Posterior vena cava (tissue), 2 donors: ENCODE measurements around the gene ANKS4B. TPM values are rescaled to one million over a fixed set of nuclear protein-coding genes. Genes with fewer than 3 reads are reported as not detected.
"Not testable (repeated sequence)": the region's sequence is repeated elsewhere in the genome, so short reads cannot be mapped to it uniquely, and the experiment has no call there.

Experiments
- DNase-seq: peaks from one replicate; pipeline ENCODE4 v3.0.0-alpha.2; 2020; ENCODE audit warnings: low spot score
- intact Hi-C, 2 donors: fragments of 100-400 bp; cut with DNase I; formaldehyde crosslinking; loops; one replicate each; pipeline versions ENCODE4 v1.14.1 to v1.14.2; 2022 to 2023
- total RNA-seq, 2 donors: library from RNA; stranded (reverse); fragmentation: NEBNext Ultra II Directional; extraction: Animal tissue kit (Norgen Biotek cat#: 25700); gene quantifications; one replicate each; pipeline ENCODE4 v1.2.1, GENCODE V29; 2021
- donor health status: DM: yes; HTN: yes; CAD: no.
- donor health status: DM: yes; HTN: yes; CAD: no.

Gene ANKS4B
- total RNA-seq, 2 donors from 2014 or later, result not detected

- intact Hi-C loops, result no loop called here
- no peak for DNase-seq
These were observed 20.0 kb downstream of the ANKS4B start for GRCh38 chr16:21253470-21253869.

- intact Hi-C loops, result no loop called here
These were observed 23.1 kb downstream of the ANKS4B start for GRCh38 chr16:21256636-21257035.

GRCh38 chr16:21257284-21257683 is 23.8 kb downstream of the ANKS4B start:
- intact Hi-C loops, result no loop called here
- no peak for DNase-seq

More at GRCh38 chr16:21256636-21257035, 23.1 kb downstream of the ANKS4B start:
- DNase-seq, result no peak

GRCh38 chr16:21260870-21261791 is 27.6 kb downstream of the ANKS4B start:
- DNase-seq, result no peak
- intact Hi-C loops, result loop anchor here in 1 of 2 donors (5.0 kb wide), 2 partner anchors 351 to 569 kb away; no protein-coding TSS in a partner anchor

GRCh38 chr16:21262779-21263639 is 29.5 kb downstream of the ANKS4B start:
- intact Hi-C loops, result loop anchor here in 1 of 2 donors (5.0 kb wide), 2 partner anchors 349 to 571 kb away; no protein-coding TSS in a partner anchor
- no peak for DNase-seq

- no peak for DNase-seq
- intact Hi-C loops, result loop anchor here in 1 of 2 donors (5.0 kb wide), 2 partner anchors 348 to 572 kb away; no protein-coding TSS in a partner anchor
These were observed 30.4 kb downstream of the ANKS4B start for GRCh38 chr16:21263640-21264570.

- intact Hi-C loops, result loop anchor here in 1 of 2 donors (5.0 kb wide), 2 partner anchors 348 to 572 kb away; no protein-coding TSS in a partner anchor
- DNase-seq, result no peak
These were observed 31.1 kb downstream of the ANKS4B start for GRCh38 chr16:21264571-21265036.

GRCh38 chr16:21265104-21265837 is 31.8 kb downstream of the ANKS4B start:
- intact Hi-C loops, result no loop called here

GRCh38 chr16:21267298-21267697 is 33.8 kb downstream of the ANKS4B start:
- intact Hi-C loops, result no loop called here

More at GRCh38 chr16:21265104-21265837, 31.8 kb downstream of the ANKS4B start:
- no peak for DNase-seq

GRCh38 chr16:21268236-21268635 is 34.7 kb downstream of the ANKS4B start:
- no peak for DNase-seq
- intact Hi-C loops, result no loop called here

More at GRCh38 chr16:21267298-21267697, 33.8 kb downstream of the ANKS4B start:
- no peak for DNase-seq

- no peak for DNase-seq
- intact Hi-C loops, result no loop called here
These were observed 38.8 kb downstream of the ANKS4B start for GRCh38 chr16:21272253-21272652.

GRCh38 chr16:21272763-21273162 is 39.3 kb downstream of the ANKS4B start:
- DNase-seq, intact Hi-C loops: not testable (repeated sequence)

GRCh38 chr16:21274172-21274726 is 40.8 kb downstream of the ANKS4B start:
- DNase-seq, result no peak
- intact Hi-C loops, result no loop called here

- no peak for DNase-seq
- intact Hi-C loops, result no loop called here
These were observed 42.0 kb downstream of the ANKS4B start for GRCh38 chr16:21275529-21275928.

GRCh38 chr16:21276090-21276489 is 42.6 kb downstream of the ANKS4B start:
- no peak for DNase-seq
- intact Hi-C loops, result no loop called here

GRCh38 chr16:21277045-21277926 is 43.8 kb downstream of the ANKS4B start:
- intact Hi-C loops, result no loop called here
- DNase-seq, result no peak
